Eye (tissue), 1 donor: ENCODE measurements around the gene CD93.
A peak's percentile ranks its signal among the peaks of the same experiment; 100 is the strongest.

Experiments used
- DNase-seq: peaks from one replicate; pipeline ENCODE4 v3.0.0-alpha.2; 2015

The CD93 gene

DNA sequence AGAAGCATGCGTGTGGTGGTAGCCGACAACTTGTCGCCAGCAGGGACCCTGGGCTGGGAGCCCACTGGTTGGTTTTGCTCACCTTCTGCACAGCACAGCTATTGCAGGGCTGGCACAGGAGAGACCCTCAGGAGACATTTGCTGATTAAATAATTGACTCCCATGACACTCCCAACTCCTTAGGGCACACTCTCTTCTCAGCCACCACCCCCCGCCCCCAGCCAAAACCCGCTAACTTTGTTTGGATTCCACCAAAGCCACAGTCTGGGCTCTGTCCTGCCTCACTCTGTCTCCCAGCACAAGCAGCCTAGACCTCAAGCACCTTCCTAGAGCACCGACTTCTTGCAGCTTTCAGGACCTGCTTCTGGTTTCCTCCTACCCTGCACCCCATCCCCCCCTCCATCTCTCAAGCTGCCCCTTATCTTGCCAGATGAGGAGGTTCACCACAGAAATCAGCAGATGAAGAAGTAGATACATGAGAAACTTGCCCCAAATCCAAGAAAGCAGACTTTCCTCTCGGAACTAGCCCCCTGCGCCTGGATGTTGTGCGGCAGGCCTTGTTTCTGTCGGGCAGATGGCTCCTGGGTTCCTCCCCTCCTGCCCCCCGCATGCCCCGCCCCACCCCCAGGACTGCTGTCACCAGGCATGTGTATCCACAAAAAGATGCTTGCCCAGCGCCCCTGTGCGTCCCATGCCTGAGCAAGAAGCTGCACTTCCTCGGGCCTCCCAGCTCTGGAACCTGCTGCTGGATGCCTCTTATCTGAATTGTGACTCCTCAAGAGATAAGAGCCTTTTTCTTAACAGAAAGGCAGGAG lies 35.0 kb upstream of the CD93 start:
- no peak for DNase-seq

DNA sequence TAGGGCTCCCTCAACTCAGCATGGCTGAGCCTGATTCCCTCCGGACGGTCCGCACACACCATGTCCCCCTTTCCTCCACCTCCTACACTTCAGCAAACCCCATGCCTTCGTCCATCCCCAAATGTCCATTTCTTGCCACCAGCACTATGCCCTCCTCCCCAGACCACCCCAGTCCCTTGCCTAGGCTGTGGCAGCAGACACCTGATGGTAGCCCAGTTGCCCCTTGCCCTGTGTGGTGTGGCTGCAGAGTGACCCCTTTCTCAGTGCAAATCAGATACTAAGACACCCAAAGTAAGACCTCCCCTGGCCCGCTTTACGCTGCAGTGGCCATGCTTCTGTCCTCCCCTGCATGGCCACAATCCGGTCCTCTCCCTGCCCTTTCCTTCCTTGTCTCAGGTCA lies 34.1 kb upstream of the CD93 start:
- DNase-seq, result no peak

DNA sequence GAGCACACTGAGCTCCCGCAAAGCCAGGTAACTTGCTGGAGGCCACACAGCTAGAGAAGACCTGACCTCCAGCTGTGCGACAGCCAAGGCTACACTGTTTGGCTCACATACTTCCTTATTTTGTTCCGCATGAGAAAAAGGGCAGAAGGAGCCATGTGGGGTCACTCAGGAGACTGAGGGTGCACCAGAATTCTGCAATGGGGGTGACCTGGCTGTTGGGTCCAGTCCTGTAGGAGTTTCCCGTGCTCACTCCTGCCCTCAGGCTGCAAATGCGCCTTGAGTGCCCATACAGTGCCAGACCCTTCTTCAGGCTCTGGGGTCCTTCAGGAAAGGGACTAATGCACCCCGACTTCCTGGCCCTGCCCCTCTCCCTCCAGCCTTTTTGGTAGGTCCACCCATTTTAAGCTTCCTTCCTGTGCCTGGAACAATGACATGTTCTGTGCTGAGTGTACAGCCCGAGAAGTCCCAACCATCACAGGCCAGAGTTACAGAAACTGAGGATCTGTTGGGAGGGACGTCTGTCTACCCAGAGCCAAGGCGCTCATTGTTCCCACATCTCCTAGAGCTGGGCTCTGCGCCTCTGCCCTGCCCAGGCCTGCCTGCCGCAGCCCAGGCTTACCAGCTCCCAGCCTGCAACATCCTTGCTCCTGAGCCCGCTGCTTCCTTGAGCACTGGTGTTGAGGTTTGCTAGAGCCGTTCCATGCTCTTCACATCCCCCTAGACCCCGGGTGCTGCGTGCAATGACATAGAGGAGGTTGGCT lies 33.5 kb upstream of the CD93 start:
- DNase-seq, result no peak

DNA sequence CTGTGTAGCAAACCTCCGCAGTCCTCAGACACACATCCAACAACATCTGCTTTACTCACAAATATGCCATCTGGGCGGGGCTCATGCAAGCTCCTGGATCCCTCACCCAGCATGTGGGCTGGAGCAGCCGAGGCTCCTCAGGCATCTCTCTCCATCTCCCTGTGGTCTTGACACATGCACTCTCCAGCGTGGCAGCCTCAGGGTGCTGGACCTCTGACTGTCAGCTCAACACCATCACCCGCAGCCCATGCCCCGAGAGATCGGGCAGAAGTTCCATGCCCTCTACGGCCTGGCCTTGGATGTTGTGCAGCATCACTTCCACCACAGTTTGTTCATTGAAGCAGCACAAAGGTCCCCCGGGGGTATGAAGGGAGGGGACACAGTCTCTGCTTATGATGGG lies 32.6 kb upstream of the CD93 start:
- no peak for DNase-seq

DNA sequence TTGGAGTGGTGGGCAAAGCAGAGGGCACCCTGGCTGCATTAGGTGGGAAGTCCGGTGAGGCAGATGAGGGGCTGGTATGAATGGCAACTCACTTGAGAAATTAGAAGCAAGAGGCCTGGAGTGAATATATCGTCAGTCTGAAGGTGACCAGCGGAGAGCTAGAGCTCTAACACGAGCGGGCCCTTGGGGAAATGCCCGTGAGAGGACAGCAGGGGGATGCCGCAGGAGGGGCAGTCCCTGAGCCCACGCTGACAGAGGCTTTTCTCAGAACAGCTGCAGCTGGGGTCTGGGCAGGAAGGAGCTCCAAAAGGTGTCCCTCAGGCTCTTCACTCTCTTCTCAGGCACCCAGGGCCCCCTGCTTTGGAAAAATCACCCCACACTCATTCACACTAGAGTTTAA lies 32.0 kb upstream of the CD93 start:
- DNase-seq, result peak; percentile 23

DNA sequence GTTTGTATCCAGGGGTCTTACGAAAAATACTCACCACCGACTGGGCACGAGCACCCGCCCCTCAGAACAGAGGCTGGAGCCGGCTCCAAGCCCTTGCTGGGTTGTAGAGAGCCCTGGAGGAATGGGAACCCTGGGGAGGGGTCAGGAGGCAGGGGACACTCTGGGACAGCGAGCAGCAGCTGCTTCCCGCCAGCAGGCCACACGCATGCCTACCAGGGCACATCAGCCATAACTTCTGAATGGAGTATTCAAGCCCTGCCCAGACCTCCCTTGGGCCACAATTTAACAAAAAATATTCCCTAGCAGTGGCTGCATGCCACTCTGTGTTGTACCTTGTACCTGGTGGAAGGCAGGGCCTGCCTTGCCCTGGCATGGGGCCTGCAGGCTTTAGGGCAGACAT lies 31.6 kb upstream of the CD93 start:
- no peak for DNase-seq

DNA sequence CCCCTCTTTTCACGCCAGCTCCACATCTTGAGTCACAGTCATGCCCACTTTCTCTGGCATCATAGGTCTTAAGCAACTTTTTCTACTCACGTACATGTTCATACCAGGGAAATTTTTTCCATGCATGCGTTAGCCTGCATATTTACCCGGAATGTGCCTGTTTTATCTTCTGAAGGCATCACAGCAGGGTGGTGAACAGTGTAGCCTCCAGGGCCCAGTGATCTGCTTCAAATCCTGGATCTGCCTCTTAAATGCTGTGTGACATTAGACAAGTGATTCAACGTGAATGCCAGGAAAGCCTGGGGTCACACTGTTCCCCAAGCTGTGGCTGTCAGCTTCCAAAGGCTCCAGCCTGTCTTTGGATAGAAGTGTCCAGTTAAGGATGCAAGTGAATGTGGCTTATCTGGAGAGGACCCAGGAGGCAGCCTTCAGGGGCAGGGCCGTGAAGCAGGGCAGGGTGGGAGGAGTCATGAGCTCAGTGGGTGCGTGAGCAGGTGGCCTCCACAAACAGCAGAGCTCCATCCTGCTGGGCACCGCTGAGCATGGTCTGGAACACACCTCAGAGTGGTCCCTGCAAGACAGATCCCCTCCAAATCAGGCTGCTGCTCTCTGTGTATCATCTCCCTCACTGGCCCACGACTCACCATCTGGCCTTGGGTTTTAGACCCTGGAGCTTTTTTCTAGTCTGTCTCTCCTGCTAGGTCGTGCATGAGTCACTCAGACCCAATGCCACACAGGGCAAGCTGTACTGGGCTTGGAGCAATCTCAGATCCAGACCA lies 30.4 kb upstream of the CD93 start:
- DNase-seq, result peak; percentile 30

DNA sequence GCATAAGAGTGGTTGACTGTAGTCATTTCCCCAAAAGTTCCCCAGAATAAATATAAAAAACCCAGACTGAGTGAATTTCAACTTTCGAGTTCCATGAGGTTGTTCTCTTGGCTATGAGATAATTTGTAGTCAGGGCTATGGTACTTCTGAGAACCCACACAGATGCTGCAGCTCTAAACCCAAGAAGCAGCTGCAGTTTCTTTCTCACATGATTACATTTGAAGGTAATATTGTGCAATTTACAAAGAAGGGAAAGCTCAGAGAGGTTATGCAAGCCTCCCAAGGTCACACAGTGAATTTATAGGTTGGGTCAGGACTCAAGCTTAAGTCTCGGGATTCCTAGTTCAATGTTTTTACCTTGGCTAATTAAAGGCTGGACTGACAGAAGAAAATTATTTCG lies 29.7 kb upstream of the CD93 start:
- no peak for DNase-seq

DNA sequence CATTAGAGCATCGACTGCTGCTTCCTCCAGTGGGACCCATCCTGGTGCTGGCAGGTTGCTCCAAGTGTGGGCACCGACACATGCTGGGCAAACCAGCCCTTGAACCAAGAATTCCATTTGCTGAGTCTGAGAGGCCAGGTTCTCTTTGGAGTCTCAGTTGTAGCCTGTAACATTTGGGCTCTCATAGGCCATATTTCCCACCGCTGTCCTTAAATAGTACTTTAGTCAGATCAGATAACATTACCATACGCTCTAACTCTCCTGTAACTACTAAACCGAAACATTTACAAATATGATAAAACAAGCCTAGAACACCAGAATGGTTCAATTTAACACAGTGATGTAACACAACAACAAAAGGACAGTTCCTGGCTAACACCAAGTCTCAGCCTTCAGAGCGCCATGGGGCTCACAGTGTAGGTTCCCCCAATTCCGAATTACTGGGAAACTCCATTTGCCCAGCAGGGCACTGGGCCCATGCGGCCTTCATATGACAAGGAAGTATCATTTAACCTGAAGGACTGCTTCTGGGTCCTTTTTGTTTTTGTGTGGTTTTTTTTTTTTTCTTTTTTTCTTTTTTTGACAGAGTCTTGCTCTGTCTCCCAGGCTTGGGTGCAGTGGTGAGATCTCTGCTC lies 28.4 kb upstream of the CD93 start:
- no peak for DNase-seq

DNA sequence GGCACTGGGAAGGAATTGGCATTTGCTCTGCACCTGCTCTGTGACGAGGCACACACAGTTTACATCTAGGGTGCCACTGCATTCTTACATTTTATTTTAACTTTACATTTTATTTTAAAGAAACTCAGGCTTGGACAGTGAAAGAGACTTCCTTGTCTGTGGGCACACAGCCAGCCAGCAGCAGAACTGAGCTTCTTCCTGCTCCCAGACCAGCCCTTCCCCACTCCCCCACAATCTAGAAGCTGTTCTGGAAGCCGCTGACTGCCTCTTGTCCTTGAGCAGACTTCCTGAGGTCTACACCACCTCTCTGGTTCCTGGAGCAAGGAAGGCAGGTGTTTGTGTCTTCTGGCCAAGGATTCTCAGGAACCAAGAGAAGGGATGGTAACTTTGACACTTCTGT lies 27.9 kb upstream of the CD93 start:
- no peak for DNase-seq

DNA sequence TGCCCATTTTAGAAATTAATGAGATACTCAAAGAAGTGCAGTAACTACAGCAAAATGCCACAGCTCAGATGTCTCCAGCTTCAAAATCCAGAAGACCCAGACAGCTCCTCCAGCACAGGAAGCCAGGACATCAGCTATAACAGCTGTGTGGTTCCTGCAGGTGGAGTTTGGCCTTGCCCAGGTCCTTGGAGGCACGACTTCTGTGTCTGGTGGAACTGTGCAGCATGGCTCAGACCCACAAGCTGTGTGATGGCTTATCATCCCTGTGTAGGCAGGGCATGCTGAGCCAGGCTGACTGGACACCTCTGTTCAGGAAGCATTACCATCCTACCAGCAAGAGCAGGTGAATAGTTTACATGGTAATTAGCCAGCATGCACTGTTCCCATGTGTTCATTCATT lies 26.5 kb upstream of the CD93 start:
- no peak for DNase-seq

DNA sequence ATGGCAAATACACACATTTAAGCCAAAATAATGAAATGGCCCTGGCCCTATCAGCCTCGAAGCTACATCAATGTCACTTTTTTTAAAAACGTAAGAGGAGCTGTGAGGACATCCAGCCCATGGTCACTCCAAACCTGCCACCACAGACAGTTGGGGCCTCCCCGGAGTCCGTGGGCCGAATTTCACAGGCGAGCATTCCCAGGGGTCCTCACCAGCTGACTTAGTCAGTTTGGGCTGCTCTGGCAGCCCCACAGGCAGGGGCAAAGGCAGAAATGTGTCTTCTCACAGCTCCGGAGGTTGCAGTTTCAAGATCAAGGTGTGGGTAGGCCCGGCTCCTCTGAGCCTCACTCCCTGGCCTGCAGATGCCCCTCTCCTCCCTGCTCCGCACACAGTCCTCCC lies 25.8 kb upstream of the CD93 start:
- DNase-seq, result no peak

DNA sequence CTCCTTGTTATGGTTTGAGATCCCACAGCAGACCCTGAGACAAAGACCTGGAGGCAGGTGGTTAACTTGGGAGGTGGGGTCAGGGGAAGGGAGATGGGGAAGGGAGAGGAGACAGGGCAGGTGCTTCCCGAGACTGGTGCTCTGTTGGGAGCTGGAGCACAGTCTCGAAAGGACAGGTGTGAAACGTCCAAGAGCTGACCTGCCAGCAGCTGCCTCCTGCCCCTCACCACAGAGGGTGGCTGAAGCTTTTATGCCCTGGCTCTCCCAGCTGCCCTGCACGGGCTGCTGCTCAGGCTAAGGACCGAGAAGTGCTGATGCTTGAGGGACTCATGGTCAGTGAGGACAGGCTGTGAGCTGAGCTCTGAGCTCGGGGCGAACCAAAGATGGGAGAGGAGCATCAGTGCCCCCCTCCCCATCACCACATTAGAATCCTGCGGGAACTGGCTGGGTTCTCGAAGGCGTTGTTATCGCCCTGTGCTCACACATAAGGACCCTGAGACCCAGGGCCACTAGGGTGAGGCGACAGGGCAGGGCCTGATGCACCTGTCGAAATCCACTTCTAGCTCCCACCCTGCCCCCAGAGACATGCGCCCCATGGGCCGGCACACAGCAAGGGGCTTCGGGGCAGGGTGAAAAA lies 25.3 kb upstream of the CD93 start:
- DNase-seq, result no peak

DNA sequence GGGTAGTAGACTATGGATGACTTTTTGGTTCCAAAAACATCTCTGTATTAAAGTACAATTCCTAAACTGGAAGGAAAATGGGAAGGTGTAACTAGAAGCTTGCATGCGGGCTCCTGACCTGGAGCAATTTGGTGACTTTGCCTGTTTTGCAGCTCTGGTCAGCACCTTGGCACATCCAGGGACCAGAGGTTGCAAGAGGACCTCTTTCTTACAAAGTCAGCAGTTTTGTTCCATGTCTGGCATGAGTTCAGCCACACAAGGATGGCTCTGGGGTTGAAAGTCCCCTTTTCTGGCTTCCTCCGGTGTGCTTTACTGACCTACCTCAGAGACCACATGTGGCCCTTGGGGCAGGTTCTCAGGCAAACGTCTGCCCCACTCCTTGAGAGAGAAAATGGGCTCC lies 22.7 kb upstream of the CD93 start:
- DNase-seq, result no peak

DNA sequence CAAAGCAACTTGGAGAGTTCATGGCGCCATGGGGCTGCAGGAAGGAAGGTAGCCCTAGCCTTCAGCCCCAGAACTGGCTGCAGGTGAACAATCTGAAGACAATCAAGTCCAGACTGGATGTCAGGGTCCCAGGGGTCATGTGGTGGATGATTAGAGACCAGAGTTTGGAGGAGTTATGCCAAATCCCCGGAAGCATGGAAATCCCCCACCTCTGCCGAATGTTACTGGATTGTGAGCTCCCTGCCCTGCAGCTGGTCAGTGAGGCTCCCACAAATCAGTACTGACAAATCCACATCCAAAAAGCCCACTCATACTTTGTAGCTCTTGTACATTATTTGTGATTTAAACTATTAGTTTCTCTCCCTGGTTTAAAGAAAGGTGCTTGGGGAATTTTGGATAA lies 21.3 kb upstream of the CD93 start:
- no peak for DNase-seq

DNA sequence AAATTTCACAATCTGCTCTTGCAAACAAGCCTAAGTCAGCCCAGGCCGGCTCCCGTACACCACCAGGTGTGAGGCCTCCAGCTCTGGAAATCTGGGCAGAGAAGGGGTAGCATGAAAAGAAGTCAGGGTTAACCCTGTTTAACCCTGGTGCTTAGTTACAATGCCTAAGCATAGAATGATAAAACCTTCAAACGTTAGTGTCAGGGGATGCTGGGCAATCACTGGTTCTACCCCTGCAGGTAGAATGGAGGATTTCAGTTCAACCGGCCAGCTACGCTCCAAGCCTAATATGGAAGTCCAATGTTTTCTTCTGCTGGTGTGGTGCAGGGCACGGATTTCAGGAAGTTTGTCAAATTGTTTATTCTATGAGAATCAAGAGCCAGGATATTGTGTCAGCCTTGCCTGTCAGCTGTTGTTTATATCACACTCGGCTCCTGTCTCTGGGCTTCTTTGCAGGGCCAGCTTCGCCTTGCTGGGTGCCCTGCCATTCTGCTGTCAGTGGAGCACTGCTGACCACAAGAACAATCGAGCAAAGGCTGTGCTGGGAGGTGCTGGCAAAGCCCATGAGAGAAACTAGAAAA lies 20.2 kb upstream of the CD93 start:
- DNase-seq, result no peak

DNA sequence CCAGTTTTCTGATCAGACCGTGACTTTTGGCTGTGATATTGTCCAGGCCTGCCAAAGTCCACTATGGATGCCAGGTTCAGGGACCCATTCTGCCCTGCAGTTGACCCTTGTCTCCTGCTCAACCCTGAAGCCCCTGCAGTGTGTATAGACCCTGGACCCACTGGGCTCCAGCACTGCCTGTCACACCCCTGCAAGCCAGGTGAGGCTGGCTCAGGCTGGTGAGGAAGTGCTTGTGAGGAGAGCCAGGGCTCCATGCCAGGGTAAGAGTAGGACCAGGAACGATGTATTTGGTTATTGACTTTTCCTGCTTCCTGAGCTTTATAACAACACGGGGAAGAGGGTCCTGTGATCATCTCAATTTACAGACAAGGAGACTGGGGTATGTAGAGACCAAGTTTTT lies 19.1 kb upstream of the CD93 start:
- DNase-seq, result no peak

DNA sequence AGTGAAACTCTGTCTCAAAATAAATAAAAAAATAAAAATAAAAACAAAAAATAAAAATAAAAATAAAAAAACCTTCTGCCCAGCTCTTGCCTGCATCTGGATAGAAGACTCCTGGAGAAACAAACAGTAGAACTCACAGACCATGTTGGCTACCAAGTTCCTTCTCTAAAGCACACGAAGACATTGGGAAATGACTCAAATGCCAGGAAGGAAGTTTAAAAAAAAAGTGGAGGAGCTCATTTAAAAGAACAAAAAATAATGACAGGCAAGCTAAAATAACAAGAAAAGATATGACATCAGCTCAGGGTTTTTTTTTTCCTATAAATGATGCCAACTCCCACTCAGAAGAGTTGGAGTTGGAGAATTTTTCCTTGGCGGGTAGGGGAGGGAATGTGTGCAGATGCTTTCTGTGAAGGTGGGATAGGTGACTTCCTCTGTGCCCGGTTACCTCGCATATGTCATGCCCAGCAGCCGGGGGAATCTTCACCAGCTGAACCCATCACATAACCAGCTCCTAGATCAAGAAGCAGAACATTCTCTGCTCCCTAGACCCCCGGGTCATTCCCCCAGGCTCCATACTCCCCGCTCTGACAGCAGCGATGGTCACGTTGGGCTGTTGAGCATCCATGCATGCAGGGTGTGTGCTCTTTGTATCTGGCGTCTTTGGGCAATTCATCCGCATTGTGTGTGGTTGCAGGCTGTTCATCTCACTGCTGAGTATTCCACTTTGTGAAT lies 17.3 kb upstream of the CD93 start:
- no peak for DNase-seq

DNA sequence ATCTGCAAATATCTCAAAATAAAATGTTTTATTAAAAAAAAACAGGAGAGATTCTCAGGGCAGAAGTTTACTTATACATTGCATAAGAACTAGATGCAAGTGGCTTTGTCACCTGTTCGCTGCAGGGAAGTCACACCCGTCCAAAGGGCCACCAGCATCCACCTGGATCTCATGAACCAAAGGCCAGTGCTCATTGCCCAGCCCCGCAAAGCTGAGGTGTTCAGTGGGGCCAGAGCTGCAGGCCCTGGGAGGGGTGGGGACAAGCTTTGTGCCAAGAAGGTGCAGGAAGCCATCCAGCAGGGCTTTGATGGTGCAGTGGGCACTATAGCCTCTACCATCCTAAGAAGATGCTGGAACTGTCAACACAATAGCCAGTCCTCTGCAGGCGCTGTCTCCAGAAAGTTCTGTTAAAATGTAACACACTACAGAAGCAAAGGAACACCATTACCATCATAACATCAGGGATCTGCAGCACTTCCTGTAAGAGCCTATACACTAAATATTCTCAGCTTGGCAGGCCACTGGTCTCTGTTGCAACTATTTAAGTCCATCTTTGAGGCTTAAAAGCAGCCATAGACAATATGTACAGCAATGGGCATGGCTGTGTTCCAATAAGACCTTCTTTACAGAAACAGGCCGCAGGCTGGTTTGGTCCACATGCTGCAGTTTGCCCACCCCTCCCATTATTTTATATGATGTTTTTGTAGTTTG lies 15.7 kb upstream of the CD93 start:
- DNase-seq, result no peak

DNA sequence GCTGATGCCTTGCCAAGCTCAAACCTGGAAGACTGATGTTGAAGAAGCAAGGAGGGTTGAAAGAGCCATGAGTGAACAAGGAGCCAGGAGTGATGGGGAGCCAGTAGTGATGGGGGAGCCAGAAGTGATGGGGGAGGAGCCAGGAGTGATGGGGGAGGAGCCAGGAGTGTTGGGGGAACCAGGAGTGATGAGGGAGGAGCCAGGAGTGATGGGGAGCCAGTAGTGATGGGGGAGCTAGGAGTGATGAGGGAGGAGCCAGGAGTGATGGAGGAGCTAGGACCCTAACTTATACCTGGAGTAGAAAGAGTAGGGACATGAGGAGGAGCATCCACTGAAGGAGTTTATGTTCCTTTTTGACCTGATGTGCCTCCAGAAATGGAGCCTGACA lies 14.6 kb upstream of the CD93 start:
- DNase-seq, result no peak
